ENCODE data around the gene ABCG4. TPM values are rescaled to one million over a fixed set of nuclear protein-coding genes. Genes with fewer than 3 reads are reported as not detected.
A peak's percentile ranks its signal among the peaks of the same experiment; 100 is the strongest.
"Not testable (repeated sequence)": the region's sequence is repeated elsewhere in the genome, so short reads cannot be mapped to it uniquely, and the experiment has no call there.

Gene ABCG4
- total RNA-seq, 1 experiment from 2014 or later = 0.05 TPM

DNA sequence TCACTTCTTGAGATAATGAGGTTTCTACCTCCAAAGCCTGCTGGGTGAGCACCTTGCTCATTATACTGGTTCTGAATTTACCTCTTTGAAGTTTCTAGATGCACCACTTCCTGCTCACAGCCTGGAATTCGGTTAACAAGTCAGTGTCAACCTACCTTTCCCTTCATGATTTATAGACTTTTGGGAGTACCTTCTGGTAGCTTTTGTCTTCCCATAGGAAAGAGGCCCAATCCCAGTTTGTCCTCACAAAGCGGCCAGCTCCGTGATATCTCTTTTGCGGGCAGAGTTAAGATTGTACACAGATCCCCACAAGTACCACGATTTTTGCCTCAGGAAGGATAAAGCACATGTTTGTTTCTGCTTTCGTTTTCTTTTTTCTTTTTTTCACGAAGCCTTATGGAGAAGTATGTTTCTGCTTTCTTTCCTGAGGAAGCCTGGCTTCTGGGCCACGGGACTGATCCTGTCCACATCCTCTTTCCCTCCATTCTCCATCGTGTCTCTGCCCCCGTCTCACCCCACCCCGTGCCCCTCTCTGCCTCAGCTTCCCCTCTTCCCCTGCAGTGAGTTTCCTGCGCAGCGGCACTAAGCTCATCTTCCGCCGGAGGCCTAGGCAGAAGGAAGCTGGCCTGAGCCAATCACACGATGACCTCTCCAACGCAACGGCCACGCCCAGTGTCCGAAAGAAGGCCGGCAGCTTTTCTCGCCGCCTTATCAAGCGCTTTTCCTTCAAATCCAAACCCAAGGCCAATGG lies 33.2 kb upstream of the ABCG4 start:
- no peak for DNase-seq (ENCODE audit: low spot score)

DNA sequence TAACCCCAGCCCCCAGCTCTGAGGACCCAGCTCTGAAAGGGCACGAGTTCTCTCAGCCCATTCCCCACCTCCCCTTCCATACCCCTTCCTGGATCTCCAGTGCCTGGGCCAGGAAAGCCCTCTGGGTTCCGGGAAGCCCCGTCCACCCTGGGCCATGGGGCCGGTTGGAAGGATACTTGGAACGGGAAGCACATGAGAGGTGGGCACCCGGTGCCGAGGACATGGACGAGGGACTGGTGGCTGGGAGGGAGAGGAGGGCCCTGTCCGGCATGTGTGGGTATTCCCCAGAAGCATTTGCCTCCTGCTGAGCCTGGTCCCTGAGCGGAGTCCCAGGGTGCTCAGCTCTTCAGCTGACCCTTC lies 32.6 kb upstream of the ABCG4 start:
- no peak for DNase-seq (ENCODE audit: low spot score)

DNA sequence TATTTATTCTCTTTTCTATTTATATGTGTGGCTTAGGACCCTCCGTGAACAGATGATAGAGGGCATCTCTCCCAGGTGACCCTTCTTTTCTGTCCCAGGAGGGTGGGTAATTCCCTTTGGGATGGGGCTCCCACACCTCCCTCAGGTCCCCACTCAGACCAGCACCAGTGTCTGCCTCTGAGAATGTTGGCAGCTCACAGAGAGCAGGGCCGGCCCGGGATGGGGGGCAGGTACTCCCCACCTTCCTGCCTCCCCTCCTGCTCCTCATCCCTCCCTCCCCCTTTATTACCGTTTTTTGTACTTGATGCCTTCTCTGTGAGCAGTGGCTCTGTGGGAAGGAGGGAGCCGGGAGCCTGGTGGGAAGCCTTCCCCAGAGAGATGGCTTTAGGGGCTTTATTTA lies 32.3 kb upstream of the ABCG4 start:
- no peak for DNase-seq (ENCODE audit: low spot score)

DNA sequence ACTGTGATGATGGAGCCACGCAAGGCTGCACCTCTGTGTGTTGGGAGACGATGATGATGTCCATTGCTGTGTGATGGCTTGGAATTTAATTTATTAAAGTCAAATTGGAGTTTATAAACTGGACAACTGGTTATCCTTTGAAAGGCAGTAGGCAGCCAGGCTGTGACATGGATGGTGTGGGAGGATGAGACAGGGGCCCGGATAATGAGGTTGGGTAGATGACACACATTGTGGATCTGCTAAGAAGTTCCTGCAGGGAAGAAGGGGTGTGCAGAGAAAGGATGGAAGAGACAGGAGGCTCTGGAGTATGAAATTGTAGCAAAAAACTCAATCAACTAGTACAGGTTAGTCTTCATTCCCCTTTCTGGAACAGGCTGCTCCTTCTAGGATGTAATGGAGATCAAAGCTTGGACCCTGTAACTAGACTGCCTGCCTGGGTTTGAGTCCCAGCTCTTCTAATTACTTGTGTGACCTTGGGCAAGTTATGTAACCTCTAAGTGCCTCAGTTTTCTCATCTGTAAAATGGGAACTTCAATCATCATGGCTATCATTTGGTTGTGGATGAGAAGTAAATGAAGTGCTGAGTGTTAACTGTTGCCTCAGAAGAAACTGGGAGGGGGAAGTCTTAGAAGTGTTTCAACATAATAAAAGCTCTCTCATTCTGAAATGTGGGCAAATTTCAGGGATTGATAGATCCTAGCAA lies 31.7 kb upstream of the ABCG4 start:
- DNase-seq (ENCODE audit: low spot score) = no peak

DNA sequence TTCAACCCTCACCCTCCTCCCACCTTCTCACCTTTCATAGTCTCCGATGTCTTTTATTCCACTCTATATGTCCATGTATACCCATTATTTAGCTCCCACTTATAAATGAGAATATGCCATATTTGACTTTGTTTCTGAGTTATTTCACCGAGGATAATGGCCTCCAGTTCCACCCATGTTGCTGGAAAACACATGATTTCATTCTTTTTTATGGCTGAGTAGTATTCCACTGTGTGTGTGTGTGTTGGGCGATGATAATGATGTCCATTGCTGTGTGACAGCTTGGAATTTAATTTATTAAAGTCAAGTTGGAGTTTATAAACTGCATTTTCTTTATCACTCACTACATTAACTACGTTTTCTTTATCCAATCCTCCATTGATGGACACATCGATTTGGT lies 30.6 kb upstream of the ABCG4 start:
- no peak for DNase-seq (ENCODE audit: low spot score)

DNA sequence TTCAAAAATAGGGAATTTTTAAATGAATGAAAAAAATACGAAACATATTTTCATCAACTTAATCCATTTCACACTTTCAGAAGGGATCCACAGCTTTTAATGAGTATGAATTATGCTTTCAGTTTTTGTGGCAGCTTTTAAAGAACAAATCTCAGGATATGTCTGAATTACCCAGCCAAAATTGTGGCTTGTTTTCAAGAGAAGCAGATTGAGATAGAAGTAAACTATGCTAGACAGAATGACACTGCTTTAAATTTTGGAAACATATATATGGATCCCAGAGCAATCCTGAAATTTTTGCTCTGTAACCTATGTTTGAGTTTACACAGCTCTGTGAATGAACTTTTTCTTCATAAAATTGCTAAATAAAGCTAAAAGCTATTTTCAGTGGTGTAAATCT lies 29.9 kb upstream of the ABCG4 start:
- no peak for DNase-seq (ENCODE audit: low spot score)

DNA sequence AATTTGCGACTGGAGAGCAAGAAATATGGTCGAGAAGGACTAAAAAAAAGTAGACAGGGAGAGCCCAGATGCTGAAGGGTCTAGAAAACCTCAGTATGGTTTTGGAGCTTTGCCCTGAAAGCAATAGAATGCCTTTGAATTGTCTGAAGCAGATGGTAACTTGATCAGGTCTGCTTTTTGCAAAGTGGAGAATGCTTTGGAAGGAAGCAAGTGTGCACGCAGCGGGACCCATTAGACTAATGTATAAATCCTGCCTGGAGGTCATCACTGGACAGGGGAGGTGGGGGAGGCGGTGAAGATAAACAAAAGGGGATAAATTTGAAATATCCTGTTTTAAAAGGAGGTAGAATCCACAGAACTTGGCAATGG lies 28.2 kb upstream of the ABCG4 start:
- DNase-seq (ENCODE audit: low spot score) = no peak

DNA sequence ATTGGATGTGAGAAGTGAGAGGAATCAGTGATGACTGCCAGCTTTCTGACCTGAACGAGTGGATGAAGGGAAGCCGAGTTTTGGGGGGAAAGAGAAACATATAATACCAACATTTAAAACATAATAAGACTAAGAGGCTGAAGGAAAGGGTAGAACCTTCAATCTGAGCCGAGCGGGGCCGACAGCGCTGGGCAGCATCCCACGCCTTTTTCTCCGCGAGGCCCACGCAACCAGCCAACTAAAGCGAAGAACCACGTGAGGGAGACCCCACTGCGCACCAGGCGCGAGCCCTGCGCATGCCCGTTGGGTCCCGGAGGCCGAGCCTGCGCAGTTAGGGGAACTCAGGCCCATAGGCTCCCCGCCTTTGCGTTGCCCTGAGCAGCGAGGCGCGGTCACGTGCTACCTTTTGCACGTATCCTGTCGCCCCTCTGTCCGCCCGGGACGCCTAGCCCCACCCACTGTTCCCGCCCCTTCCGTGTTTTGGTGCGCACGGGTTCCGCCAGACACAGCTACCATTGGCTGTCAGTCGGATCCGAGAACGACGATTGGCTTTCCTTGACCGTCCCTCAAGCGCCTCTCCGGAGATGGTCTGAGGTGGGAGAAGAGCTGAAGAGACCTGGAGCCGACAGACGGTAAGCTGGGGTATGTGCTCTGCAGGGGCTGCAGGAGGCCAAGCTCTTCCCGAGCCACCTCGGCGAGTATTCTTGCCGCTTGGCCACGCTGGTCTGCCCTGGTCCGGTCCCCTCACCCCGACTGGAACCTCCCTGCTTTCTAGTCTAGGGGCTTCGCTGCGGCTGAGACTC lies 27.6 kb upstream of the ABCG4 start, which contains the start of gene HINFP:
HINFP (plus strand) TSS at position 573 of the 803 bp plus-strand sequence. CDS start 5,365 bp downstream, outside the sequence.
- peak; percentile 91 for DNase-seq (ENCODE audit: low spot score)

DNA sequence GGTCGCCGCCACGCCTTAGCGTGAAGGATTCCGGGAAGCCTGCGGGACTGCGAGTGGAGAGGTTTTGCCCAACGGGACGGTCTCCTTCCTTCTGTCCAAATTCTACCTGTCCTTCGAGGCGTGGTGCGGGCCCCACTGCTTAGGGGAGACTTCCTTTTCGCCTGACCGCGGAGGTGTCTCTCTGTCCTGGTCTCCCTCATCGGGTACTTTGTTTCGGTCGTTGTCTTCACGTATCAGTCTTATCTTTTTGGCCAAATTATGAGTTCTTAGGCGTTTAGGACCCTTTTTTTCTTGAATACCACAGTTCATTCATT lies 27.1 kb upstream of the ABCG4 start:
- DNase-seq (ENCODE audit: low spot score) = no peak

DNA sequence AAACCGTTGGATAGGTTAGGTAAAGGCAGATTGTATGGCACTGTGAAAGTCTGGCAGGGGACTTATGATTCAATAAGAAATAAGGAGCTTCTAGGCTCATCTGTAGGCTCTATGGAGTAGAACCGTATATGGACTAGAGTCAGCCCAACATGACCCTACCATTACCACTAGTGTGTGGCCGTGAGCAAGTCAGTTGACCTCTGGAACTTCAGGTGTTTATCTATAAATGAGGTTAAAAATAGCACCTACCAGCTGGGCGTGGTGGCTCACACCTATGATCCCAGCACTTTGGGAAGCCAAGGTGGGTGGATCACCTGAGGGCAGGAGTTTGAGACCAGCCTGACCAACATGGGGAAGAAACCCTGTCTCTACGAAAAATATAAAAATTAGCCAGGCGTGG lies 23.0 kb upstream of the ABCG4 start:
- DNase-seq (ENCODE audit: low spot score) = no peak

DNA sequence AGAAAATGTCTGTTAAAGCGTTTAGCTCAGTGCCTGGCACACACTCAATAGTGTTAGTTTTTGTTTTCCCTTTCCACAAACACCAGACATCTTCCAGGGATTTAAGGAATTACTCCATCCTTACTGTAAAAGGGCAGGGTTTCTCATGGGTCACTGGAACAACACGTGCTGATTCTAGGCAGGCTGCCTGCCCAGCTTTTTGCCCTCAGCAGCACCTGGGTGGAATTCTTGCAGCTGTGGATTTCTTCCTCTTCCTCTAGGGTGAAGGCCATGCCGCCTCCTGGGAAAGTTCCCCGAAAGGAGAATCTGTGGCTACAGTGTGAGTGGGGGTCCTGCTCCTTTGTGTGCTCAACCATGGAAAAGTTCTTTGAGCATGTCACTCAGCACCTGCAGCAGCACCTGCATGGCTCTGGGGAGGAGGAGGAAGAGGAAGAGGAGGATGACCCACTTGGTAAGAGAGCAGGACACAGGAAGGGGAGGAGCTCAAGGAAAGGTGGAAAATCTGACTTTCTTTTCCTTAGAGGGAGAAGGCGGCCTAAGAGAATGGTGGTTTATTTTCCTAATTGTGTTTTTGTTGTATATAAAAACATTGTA lies 22.1 kb upstream of the ABCG4 start:
- DNase-seq (ENCODE audit: low spot score) = no peak

DNA sequence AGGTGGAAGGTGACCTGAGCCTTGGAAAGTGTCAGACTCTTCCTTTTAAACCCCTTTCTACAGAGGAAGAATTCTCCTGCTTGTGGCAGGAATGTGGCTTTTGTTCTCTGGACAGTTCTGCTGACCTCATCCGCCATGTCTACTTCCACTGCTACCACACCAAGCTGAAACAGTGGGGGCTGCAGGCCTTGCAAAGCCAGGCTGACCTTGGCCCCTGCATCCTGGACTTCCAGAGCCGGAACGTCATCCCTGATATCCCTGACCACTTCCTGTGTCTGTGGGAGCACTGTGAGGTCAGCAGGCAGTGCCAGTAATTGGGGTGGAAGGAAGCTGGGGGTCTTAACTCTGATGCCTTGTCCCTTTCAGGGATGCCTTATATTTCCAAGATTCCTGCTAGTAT lies 18.2 kb upstream of the ABCG4 start:
- DNase-seq (ENCODE audit: low spot score) = peak; percentile 22

DNA sequence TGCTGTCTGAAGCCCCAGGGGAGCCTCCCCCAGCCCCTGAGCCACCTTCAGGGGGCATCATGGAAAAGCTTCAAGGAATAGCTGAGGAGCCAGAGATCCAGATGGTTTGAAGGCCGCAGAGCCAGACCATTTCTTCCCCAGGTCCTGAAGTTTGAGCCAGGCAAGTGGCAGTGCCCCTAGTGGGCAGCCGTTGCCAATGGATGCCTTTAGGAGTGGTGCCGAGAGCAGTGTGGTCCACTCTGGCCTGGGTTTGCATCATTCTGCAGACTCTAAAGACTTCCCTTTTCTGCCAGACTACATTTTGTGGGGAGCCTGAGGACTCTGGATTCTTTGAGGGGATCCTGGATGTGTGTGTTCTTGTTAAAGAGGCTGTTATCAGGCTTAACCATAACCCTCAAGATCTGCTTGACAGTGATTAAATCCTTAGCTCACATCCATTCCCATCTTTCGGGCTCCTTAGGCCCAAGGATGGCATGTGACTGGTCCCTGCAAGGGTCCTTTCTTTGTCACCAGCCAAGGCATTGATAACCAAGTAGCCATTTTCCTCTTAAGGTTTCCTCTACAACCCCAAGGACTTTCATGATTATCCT lies 14.4 kb upstream of the ABCG4 start:
- no peak for DNase-seq (ENCODE audit: low spot score)

DNA sequence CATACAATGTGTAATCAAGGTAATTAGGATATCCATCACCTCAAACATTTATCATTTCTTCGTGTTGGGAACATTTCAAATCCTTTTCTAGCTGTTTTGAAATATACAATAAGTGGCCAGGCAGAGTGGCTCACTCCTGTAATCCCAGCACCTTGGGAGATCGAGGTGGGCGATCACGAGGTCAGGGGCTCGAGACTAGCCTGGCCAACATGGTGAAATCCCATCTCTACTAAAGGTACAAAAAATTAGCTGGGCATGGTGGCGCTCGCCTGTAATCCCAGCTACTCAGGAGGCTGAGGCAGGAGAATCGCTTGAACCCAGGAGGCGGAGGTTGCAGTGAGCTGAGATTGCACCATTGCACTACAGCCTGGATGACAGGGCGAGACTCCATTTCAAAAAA lies 9.6 kb upstream of the ABCG4 start:
- DNase-seq (ENCODE audit: low spot score) = not testable (repeated sequence)

DNA sequence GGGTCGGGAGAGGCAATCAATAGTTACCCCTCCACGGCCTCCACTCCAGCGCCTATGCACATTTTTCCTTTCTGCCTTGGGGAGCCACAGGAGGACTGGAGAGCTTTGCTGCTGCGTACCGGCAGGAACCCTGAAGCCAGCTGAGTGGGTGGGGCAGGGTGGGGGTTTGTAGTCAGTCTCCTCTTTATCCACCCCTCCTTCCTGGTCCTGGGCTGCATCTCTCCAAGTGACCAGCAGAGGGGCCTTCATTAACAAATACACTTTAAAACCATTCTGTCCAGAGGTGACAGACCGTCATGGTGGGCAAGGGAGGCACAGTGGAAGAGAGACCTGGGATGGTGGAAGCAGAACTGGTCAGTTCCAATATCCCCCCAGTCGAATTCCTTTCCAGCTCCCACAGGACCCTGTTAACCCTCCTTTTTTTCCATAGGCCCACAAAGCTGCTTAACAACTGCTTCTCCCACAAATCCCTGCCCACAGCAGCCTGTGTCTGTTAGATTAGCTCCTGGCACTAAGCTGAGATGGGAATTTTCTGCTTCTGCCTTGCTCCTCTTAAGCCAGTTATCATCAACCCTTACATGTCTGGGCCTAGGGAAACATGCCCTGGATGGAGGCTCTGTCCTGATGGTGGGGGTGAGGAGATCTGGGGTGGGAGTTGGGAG lies 3.9 kb upstream of the ABCG4 start:
- DNase-seq (ENCODE audit: low spot score) = peak; percentile 70

DNA sequence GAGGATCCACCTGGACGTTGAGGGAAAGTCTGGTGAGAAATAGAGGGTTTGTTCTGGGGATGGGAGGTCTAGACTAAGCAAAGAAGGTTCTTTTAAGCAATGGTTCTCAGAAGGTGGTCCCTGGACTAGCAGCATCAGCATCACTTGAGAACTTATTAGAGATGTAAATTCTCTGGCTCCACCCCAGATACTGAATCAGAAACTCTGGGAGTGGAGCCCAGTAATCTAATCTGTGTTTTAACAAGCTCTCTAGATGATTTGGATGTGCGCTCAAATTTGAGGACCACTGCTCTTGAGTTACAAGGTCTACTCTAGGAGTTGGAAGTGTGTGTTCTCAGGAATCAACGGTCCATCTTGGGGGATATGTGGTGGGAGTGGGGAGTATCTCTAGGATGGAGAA lies 3.3 kb upstream of the ABCG4 start:
- DNase-seq (ENCODE audit: low spot score) = no peak

DNA sequence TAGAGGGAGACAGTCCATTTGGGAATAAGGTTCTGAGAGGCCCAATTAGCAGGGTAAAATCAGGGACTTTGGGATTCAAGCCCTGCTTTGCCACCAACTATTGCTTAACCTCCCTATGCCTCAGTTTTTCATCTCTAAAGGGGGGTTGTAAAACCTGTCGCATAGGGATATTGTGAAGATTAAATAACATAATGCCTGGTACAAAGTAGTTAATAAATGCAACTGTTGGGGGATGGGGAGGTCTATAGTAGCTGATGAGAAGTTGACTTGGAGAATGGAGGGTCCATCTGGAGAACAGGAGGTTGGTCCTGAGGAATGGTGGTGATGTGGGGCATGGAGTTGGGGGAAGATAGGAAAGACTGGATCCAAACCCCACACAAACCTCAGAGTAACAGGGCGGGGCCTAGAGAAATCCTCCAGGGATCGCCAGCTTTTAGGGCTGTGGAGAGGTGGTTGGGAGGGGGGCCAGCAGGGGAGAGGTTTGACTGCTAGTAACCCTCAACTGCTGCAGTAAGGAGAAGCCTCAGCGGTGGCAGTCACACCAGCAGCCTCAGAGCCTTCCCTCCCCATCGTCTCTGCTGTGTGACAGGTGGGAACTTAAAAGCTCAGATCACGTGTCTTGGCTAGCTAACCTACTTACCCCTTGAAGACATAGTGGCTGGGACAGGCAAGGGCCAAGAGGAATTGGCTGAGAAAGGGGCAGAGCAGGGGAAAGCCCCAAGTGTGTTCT lies 1.1 kb upstream of the ABCG4 start:
- no peak for DNase-seq (ENCODE audit: low spot score)

DNA sequence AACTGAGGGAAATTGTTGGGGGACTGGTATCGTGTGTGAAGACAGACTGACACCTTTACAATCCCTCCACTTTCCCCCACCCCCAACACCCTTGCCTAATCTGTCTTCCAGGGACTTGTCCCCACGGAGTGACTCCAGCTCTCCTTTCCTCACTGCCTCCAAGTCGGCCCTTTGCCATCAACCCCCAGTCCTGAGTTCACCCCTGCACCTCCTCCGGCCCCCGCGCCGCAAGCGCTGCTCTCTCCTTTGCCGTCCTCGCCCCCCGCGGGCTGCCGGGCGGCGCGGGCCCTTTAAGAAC lies 183 bp upstream of the ABCG4 start:
- no peak for DNase-seq (ENCODE audit: low spot score)

DNA sequence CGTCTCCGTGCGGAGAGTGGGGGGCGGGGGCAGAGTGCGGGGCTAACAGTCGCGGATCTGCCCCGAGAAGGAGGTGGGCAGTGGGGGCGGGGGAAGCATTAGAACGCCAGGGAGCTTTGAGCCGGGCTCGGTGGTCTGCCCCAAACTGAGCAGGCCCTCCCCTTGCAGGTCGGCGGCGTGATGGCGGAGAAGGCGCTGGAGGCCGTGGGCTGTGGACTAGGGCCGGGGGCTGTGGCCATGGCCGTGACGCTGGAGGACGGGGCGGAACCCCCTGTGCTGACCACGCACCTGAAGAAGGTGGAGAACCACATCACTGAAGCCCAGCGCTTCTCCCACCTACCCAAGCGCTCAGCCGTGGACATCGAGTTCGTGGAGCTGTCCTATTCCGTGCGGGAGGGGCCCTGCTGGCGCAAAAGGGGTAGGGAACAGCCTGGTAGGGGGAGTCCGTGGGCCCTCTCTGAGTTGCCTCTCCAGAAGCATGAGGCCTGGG lies 979 bp downstream of the ABCG4 start:
- DNase-seq (ENCODE audit: low spot score) = no peak

DNA sequence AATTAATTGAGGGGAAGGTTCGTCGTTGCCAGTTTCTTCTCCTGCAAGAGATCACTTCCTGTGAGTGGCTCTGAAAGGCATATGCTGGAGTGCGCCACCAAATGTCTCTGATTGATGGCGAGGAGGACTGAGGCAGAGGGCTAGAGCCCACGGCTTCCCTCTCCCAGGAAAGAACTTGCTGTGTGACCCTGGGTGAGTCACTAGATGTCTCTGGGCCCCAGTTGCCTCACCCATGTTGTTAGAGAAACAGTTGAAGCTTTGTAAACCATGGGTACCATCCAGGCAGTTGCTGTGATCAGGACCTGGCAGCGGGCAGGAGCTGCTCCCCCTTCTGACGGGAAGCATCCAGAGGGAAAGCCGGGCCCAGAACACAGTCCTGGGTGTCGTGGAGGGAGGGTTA lies 3.2 kb downstream of the ABCG4 start:
- no peak for DNase-seq (ENCODE audit: low spot score)

DNA sequence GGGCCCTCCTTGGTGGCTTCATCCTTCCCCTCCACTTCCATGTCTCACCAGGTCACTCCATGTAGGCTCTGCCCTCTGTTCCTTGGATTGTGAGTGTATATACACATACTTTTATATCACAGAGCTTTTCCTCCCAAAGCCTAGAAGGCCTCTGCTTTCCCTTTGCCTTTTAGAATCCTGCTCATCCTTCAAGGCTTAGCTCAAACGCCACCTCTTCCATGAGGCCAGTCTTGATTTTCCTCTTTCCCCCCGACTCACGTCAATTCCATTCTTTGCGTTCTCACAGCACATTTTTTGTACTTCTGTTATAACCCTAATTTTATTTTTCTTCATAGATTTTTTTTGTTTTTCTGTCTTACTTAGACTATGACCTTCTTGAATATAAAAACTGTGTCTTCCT lies 3.8 kb downstream of the ABCG4 start:
- no peak for DNase-seq (ENCODE audit: low spot score)
